Pulmonary artery endothelial cell (primary cell): Measurements from ENCODE around the gene PRKCA. TPM values are rescaled to one million over a fixed set of nuclear protein-coding genes. Genes with fewer than 3 reads are reported as not detected.

Source experiments
- DNase-seq: peaks from one replicate; pipeline ENCODE4 v3.0.0-alpha.2; 2011; ENCODE audit warnings: low read depth, low spot score
- total RNA-seq: library from RNA; depleted of rRNA; stranded (reverse); fragments of >200 nt; gene quantifications from 2 replicates; pipeline ENCODE4 v1.2.3, GENCODE V29; 2014

PRKCA gene
- total RNA-seq, 1 donor from 2014 or later = 10.8 TPM

GRCh38 chr17:66829883-66830282 is 527.5 kb downstream of the PRKCA start:
- DNase-seq = no peak

GRCh38 chr17:66830451-66830850 is 528.0 kb downstream of the PRKCA start:
- DNase-seq = no peak

DNA sequence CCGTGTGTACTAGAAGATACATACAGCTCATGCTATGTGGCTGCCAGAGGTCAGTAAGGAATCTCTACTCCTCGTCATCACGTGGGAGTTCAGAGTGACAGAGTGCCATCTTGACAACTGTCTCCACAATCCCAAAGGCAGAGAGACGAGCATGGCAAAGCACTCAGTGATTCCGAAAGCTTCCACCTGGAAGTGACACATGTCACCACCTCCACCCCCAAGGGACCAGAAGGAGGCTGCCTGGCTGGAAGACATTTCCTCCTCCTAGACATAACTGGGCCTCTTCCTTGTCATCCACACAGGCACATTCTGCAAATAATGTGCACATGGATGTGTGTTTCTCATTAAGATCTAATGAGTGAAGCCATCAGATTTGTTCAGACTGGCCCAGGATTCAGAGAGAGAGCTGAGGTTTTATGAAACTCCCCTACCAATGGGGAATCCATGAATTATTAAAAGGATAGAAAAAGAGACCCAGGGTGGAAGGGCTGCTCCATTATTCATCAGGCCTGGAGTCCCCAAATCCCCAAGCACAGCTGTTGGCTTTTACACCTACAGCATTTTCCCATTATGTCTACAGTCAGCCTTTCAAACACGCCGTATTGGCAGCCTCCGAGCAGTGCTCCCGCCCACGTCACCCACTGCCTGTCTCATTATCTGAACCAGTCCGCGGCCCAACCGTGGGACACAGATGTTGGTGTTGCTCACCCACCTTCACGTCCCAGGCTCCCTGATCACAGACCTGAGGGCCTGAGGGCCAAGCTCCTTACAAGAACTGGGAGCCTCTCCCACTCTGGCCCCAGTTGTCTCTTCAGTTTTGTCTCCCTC is 529.2 kb downstream of the PRKCA start:
- DNase-seq = no peak

- DNase-seq = no peak
Measured at GRCh38 chr17:66833201-66833600, 530.8 kb downstream of the PRKCA start.

- DNase-seq = no peak
Measured at GRCh38 chr17:66834426-66834918, 532.1 kb downstream of the PRKCA start.

- no peak for DNase-seq
Measured at GRCh38 chr17:66834919-66835454, 532.6 kb downstream of the PRKCA start, which contains the start of gene CACNG5. CACNG5 (plus strand) TSS chr17:66835117; CDS start chr17:66877333, 42,216 bp downstream.

GRCh38 chr17:66835476-66835875 is 533.1 kb downstream of the PRKCA start:
- no peak for DNase-seq

GRCh38 chr17:66836063-66837005 is 533.9 kb downstream of the PRKCA start:
- no peak for DNase-seq

- no peak for DNase-seq
Measured at GRCh38 chr17:66837226-66837625, 534.8 kb downstream of the PRKCA start.

DNA sequence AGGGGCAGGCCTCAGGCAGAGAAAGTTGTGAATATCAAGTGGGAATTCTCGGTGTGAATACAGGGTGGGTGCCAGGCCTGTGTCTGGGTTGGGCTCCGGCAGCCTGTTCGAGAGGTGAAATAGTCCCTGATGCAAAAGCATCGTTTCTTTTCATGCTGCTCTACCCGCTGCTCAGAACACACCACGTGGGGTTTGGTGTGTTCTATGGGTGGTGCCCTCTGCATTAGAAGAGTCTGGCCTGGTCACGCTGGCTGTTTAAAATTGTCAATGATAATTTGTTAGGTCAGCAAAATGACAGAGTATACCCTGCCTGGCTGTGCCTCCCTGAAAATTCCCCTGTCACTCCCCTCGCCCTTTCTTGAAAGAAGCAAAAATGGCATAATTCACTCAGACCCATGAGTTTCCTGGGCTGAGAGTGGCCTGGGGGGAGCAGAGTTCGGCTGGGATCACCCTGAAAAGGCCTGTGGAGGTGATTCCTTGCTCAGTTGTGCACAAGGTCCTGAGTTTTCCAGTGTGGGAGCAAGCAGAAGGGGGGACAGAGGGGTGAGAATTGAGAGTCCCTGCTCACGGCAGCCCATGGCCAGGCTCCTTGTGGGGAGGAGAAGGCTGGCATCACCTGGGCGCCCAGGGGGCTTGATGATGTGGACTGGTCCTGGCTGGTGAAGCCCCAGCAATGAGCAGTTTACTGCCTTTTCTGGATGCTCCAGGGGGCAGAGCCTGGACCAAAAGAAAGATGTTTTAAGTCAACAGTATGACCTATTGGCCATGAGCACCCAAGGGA is 535.7 kb downstream of the PRKCA start:
- DNase-seq = no peak

GRCh38 chr17:66839616-66840015 is 537.2 kb downstream of the PRKCA start:
- DNase-seq = no peak

DNA sequence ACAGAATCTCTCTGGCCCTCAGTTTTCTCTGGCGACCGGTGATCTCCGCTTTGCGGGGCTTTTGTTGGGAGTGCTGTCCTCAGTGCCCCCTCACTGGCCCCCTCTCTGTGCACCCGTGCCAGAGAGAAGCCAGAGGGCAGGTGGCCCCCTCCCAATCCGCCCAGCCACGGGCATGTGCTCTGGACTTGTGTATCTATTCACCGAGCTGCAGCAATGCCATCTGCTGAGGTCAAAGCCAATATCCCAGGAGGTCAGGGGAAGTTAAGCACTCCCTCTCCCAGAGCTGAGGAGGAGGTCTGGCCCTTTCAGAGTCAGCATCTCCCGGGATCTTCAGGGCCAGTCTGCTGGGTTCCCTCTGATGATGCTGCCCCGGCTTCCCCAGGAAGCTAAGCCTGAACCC is 537.6 kb downstream of the PRKCA start:
- DNase-seq = no peak

GRCh38 chr17:66841328-66841727 is 538.9 kb downstream of the PRKCA start:
- DNase-seq = no peak

- no peak for DNase-seq
Measured at GRCh38 chr17:66841744-66842143, 539.3 kb downstream of the PRKCA start.

DNA sequence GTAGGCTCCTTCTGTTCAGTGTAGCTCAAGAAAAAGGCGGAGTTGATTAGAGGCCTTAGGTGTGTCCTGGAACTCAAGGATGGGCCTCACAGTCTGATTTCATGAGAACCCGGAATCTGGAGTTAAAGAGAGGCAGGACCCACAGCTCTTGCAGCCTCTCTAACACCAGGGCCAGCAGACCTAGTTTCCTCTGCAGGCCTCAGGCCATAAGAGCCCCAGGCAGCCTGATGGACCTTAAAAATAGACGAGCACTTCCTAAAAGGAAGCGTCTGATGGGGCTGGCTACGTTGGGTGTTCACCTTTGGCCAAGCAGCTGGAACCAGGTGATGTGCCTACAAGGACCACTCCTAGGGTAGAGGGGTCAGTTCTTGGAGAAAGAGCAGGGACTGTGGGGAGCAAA is 540.1 kb downstream of the PRKCA start:
- DNase-seq = no peak

- DNase-seq = no peak
Measured at GRCh38 chr17:66842959-66843358, 540.5 kb downstream of the PRKCA start.

GRCh38 chr17:66843627-66844026 is 541.2 kb downstream of the PRKCA start:
- no peak for DNase-seq

DNA sequence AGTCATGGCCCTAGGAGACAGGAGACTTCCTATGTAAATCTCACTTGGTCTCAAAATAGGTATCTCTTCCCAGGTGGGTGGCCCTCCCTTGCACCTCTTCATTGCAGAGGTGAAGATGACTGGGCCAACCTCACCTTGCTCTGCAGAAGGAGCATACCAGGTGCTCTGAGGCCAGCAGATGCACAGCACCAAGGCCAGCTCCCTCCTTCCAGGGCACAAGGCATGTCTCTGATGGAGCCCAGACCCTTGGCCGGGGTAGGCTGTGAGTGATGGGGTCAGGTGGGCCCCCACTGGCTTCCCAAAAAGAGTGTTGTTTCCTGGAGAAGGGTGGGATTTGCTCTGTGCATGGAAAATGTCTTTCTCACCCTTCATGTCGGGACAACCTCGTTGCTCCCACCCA is 545.3 kb downstream of the PRKCA start:
- DNase-seq = no peak

GRCh38 chr17:66848496-66848895 is 546.1 kb downstream of the PRKCA start:
- no peak for DNase-seq

GRCh38 chr17:66849032-66849655 is 546.7 kb downstream of the PRKCA start:
- DNase-seq = no peak
